WERI-Rb-1 (cell line): Measurements from ENCODE around the gene APOBEC4.

ENCODE experiments used
- DNase-seq: peaks from one replicate; pipeline ENCODE4 v3.0.0-alpha.2; 2020
- H3K27ac ChIP-seq: fragments of 250-450 bp; sonication (Bioruptor Pico); 2 replicates; pipeline ENCODE4 v1.5.1; 2020; ENCODE audit warnings: mild to moderate bottlenecking, moderate library complexity
- H3K27me3 ChIP-seq: fragments of 250-450 bp; sonication (Bioruptor Pico); 2 replicates; pipeline ENCODE4 v1.5.1; 2021; ENCODE audit warnings: mild to moderate bottlenecking, low read depth, moderate library complexity; ENCODE audit not compliant: insufficient read depth, severe bottlenecking
- H3K36me3 ChIP-seq: fragments of 250-450 bp; sonication (Bioruptor Pico); 2 replicates; pipeline ENCODE4 v1.5.1; 2020; ENCODE audit warnings: mild to moderate bottlenecking, moderate library complexity
- H3K4me3 ChIP-seq: 2 replicates; pipeline ENCODE4 v1.5.1; 2011; ENCODE audit warnings: low read depth, mild to moderate bottlenecking, control low read depth, low read length
- H3K9me3 ChIP-seq: fragments of 250-450 bp; sonication (Bioruptor Pico); 2 replicates; pipeline ENCODE4 v1.5.1; 2021; ENCODE audit warnings: mild to moderate bottlenecking, moderate library complexity; ENCODE audit not compliant: severe bottlenecking
- CTCF ChIP-seq: IDR thresholded peaks from 2 replicates; pipeline ENCODE4 v1.5.1; 2011; ENCODE audit warnings: low read depth, mild to moderate bottlenecking, control low read depth, inconsistent platforms, low read length

Gene APOBEC4

DNA sequence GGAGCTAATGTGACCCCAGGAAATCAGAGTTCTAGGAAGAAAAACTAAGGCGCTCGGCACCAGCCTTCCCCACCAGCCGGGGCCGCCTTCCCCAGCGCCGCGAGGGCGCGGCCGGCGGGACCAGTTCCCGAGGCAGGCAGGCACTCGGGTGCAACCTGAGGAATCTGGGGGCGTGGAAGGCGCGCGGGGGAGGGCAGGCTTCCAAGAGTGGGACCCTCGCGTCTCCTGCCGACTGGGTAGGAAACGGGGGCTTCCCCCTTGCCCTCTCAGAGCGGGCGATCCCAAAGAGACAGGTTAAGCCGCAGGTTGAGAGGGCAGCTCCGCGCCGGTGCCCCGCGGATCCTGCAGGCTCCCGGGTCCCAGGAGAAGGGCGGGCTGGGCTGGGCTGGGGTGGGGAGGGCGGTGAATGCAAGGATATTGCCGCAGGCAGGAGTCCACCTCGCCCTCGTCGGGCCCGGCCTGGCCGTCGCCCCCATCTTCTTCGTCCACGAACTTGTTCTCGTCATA is 18.0 kb downstream of the APOBEC4 start:
- Histone ChIP-seq H3K27me3 (no peaks in the 10 kb centered on the region), H3K9me3 (no peaks in the 10 kb centered on the region), H3K4me3 (peak overlapping the region; percentile 63), H3K27ac (peak overlapping the region; percentile 79), H3K36me3 (peaks cover 5% of the 10 kb centered on the region)
- no peak for DNase-seq
- no peak for TF ChIP-seq CTCF

DNA sequence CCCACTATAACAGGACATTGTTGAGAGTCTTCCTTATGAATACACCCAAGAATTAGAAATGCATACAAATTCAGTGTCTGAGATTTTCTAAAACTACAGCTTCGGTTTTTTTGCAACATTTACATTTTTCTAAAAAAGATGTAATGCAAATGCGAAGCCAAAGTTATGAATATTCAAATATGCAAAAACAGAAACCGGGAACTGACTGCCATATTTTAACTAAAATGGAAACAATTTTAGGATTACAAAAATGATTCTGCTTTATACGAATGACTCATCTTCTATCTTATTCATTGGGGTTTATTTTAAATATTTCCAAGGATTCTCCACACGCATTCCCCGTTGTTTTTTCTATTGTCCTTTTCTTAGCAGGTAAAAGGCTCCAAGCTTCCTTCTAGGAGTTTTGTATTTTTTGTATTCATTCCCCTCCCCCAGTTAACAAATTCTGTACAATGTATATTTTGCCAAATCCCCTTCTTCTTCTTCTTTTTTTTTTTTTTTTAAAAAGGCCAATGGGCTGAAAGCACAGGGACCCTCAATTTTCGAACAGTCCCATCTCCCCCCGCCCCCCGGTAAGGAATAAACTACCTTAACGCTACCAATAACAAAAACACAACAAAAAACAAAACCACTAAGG is 18.6 kb downstream of the APOBEC4 start:
- no peak for TF ChIP-seq CTCF
- Histone ChIP-seq H3K36me3 (peaks cover 11% of the 10 kb centered on the region), H3K9me3 (no peaks in the 10 kb centered on the region), H3K27ac (peak overlapping the region; percentile 79), H3K4me3 (peak overlapping the region; percentile 63), H3K27me3 (no peaks in the 10 kb centered on the region)
- no peak for DNase-seq

GRCh38 chr1:183633676-183634343 is 19.3 kb downstream of the APOBEC4 start:
- Histone ChIP-seq H3K9me3 (no peaks in the 10 kb centered on the region), H3K27ac (no peak overlapping the region), H3K36me3 (peaks cover 19% of the 10 kb centered on the region), H3K27me3 (no peaks in the 10 kb centered on the region), H3K4me3 (no peak overlapping the region)
- TF ChIP-seq CTCF = peak; percentile 38; the same call in 1 of the 2 replicates
- no peak for DNase-seq

GRCh38 chr1:183632964-183633363 is 20.2 kb downstream of the APOBEC4 start:
- TF ChIP-seq CTCF = no peak
- Histone ChIP-seq H3K27ac (no peak overlapping the region), H3K36me3 (peaks cover 25% of the 10 kb centered on the region), H3K9me3 (no peaks in the 10 kb centered on the region), H3K4me3 (no peak overlapping the region), H3K27me3 (no peaks in the 10 kb centered on the region)
- no peak for DNase-seq

DNA sequence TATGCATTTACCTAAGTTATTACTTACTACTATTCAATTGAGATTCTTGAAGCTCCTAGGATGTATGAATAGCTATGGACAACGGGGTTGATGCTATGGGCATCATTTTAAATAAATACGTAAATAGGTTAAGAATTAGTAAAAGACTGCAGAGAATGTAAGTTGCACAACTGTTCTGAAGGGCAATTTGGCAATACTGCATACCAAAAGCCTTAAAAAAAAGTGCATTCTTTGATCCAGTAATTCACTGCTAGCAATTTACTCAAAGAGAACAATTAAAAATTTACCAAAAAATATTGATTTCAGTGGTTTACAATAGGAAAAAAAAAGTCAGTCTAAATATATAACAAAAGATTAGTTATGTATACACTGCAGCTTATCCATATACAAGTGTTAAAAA is 21.0 kb downstream of the APOBEC4 start:
- DNase-seq = no peak
- H3K4me3 ChIP-seq = no peak overlapping the region
- no peaks in the 10 kb centered on the region for H3K9me3 ChIP-seq
- no peaks in the 10 kb centered on the region for H3K27me3 ChIP-seq
- H3K36me3 ChIP-seq = peaks cover 32% of the 10 kb centered on the region
- H3K27ac ChIP-seq = no peak overlapping the region
- no peak for TF ChIP-seq CTCF

- TF ChIP-seq CTCF = no peak
- no peaks in the 10 kb centered on the region for H3K27me3 ChIP-seq
- H3K9me3 ChIP-seq = no peaks in the 10 kb centered on the region
- peak; percentile 14 for DNase-seq
- H3K27ac ChIP-seq = no peak overlapping the region
- no peak overlapping the region for H3K4me3 ChIP-seq
- peaks cover 35% of the 10 kb centered on the region for H3K36me3 ChIP-seq
Measured at GRCh38 chr1:183630748-183631147, 22.4 kb downstream of the APOBEC4 start.
